Astrocyte (in vitro differentiated cells and primary cell): ENCODE data around the gene ABCA6. TPM values are rescaled to one million over a fixed set of nuclear protein-coding genes. Genes with fewer than 3 reads are reported as not detected.

ENCODE experiments used
- DNase-seq: peaks from one replicate; pipeline ENCODE4 v3.0.0-alpha.2; 2010; ENCODE audit warnings: low read depth
- FAIRE-seq: peaks from 2 replicates; lab custom pipeline; 2011; peaks lifted over from hg19 to GRCh38; lab: Jason Lieb, UNC
- H2AFZ ChIP-seq: 2 replicates; pipeline ENCODE4 v1.6.0; 2012; ENCODE audit warnings: low read depth, low read length, inconsistent platforms
- H3K27ac ChIP-seq: 2 replicates; pipeline ENCODE4 v1.5.1; 2011; ENCODE audit warnings: low read depth, low read length, inconsistent platforms
- H3K27me3 ChIP-seq: 2 replicates; pipeline ENCODE4 v1.6.0; 2011; ENCODE audit warnings: low read length, inconsistent platforms; ENCODE audit not compliant: insufficient read depth
- H3K36me3 ChIP-seq: 2 replicates; pipeline ENCODE4 v1.5.1; 2011; ENCODE audit warnings: low read length, inconsistent platforms; ENCODE audit not compliant: insufficient read depth
- H3K4me1 ChIP-seq: 2 replicates; pipeline ENCODE4 v1.5.1; 2011; ENCODE audit warnings: low read length, inconsistent platforms; ENCODE audit not compliant: insufficient read depth
- H3K4me2 ChIP-seq: 2 replicates; pipeline ENCODE4 v1.6.0; 2012; ENCODE audit warnings: low read length, inconsistent platforms
- H3K4me3 ChIP-seq: 2 replicates; pipeline ENCODE4 v1.5.1; 2011; ENCODE audit warnings: low read depth, mild to moderate bottlenecking, low read length, inconsistent platforms; ENCODE audit not compliant: insufficient read depth
- H3K79me2 ChIP-seq: 2 replicates; pipeline ENCODE4 v1.6.0; 2012; ENCODE audit warnings: mild to moderate bottlenecking, low read length, inconsistent platforms; ENCODE audit not compliant: insufficient read depth
- H3K9ac ChIP-seq: 2 replicates; pipeline ENCODE4 v1.6.0; 2012; ENCODE audit warnings: mild to moderate bottlenecking, low read length, inconsistent platforms
- H3K9me3 ChIP-seq: 2 replicates; pipeline ENCODE4 v1.5.1; 2012; ENCODE audit warnings: low read depth, mild to moderate bottlenecking, low read length, inconsistent platforms; ENCODE audit not compliant: insufficient read depth
- H4K20me1 ChIP-seq: 2 replicates; pipeline ENCODE4 v1.6.0; 2012; ENCODE audit warnings: low read length, inconsistent platforms; ENCODE audit not compliant: insufficient read depth
- H3K27ac Mint-ChIP-seq: one replicate; pipeline ENCODE4 v1.8.0; 2021; ENCODE audit warnings: mild to moderate bottlenecking, mixed read lengths; ENCODE audit not compliant: unreplicated experiment
- H3K27me3 Mint-ChIP-seq: one replicate; pipeline ENCODE4 v1.8.0; 2021; ENCODE audit warnings: low read depth, mixed read lengths; ENCODE audit not compliant: unreplicated experiment
- H3K36me3 Mint-ChIP-seq: one replicate; pipeline ENCODE4 v1.8.0; 2021; ENCODE audit warnings: low read depth, mixed read lengths; ENCODE audit not compliant: unreplicated experiment
- H3K4me1 Mint-ChIP-seq: one replicate; pipeline ENCODE4 v1.8.0; 2021; ENCODE audit warnings: low read depth, mixed read lengths; ENCODE audit not compliant: unreplicated experiment
- H3K4me3 Mint-ChIP-seq: one replicate; pipeline ENCODE4 v1.8.0; 2021; ENCODE audit warnings: mild to moderate bottlenecking, moderate library complexity, mixed read lengths; ENCODE audit not compliant: unreplicated experiment
- H3K9me3 Mint-ChIP-seq: one replicate; pipeline ENCODE4 v1.8.0; 2021; ENCODE audit warnings: mild to moderate bottlenecking, mixed read lengths; ENCODE audit not compliant: unreplicated experiment
- CTCF ChIP-seq: IDR thresholded peaks from 2 replicates; pipeline ENCODE4 v1.5.1; 2011; ENCODE audit warnings: low read depth, mild to moderate bottlenecking, inconsistent platforms, low read length, moderate library complexity; ENCODE audit not compliant: insufficient read depth
- EZH2 ChIP-seq: IDR thresholded peaks from 2 replicates; pipeline ENCODE4 v1.6.1; 2012; ENCODE audit warnings: mild to moderate bottlenecking, low read length, inconsistent platforms; ENCODE audit not compliant: insufficient read depth
- total RNA-seq: library from RNA; stranded (reverse); gene quantifications from 2 replicates; pipeline ENCODE4 v1.2.1, GENCODE V29; 2021

Gene ABCA6
- total RNA-seq, 1 donor from 2014 or later = not detected

- no peak overlapping the region for H3K9ac ChIP-seq
- FAIRE-seq = no peak
Measured at GRCh38 chr17:69134112-69134511, 7.6 kb downstream of the ABCA6 start.

GRCh38 chr17:69130627-69131296 is 10.9 kb downstream of the ABCA6 start:
- no peak overlapping the region for H3K4me2 ChIP-seq
- Mint-ChIP-seq H3K36me3 (no peaks in the 10 kb centered on the region), H3K27ac (no peak overlapping the region), H3K9me3 (no peaks in the 10 kb centered on the region), H3K4me3 (no peak overlapping the region), H3K27me3 (no peaks in the 10 kb centered on the region), H3K4me1 (no peaks in the 10 kb centered on the region)
- H2AFZ ChIP-seq = no peak overlapping the region
- H3K27me3 ChIP-seq = no peaks in the 10 kb centered on the region
- TF ChIP-seq EZH2 (no peak), CTCF (no peak)
- no peaks in the 10 kb centered on the region for H3K4me1 ChIP-seq
- FAIRE-seq (no peak), DNase-seq (no peak)
- no peaks in the 10 kb centered on the region for H3K79me2 ChIP-seq
- H3K4me3 ChIP-seq = no peak overlapping the region
- H3K36me3 ChIP-seq = no peaks in the 10 kb centered on the region
- no peak overlapping the region for H3K9ac ChIP-seq
- no peaks in the 10 kb centered on the region for H4K20me1 ChIP-seq
- no peak overlapping the region for H3K27ac ChIP-seq
- no peaks in the 10 kb centered on the region for H3K9me3 ChIP-seq

More at GRCh38 chr17:69134112-69134511, 7.6 kb downstream of the ABCA6 start:
- DNase-seq = no peak
- no peak overlapping the region for H3K4me3 ChIP-seq
- TF ChIP-seq CTCF (no peak), EZH2 (no peak)
- no peaks in the 10 kb centered on the region for H3K9me3 ChIP-seq
- no peaks in the 10 kb centered on the region for H3K27me3 ChIP-seq
- H3K27ac Mint-ChIP-seq = no peak overlapping the region
- H3K79me2 ChIP-seq = no peaks in the 10 kb centered on the region
- H3K4me1 ChIP-seq = no peaks in the 10 kb centered on the region
- no peak overlapping the region for H3K4me2 ChIP-seq
- no peaks in the 10 kb centered on the region for H4K20me1 ChIP-seq
- H3K4me1 Mint-ChIP-seq = no peaks in the 10 kb centered on the region
- H3K36me3 ChIP-seq = no peaks in the 10 kb centered on the region
- H3K4me3 Mint-ChIP-seq = no peak overlapping the region
- no peaks in the 10 kb centered on the region for H3K27me3 Mint-ChIP-seq
- H3K27ac ChIP-seq = no peak overlapping the region
- no peaks in the 10 kb centered on the region for H3K9me3 Mint-ChIP-seq
- no peak overlapping the region for H2AFZ ChIP-seq
- no peaks in the 10 kb centered on the region for H3K36me3 Mint-ChIP-seq

DNA sequence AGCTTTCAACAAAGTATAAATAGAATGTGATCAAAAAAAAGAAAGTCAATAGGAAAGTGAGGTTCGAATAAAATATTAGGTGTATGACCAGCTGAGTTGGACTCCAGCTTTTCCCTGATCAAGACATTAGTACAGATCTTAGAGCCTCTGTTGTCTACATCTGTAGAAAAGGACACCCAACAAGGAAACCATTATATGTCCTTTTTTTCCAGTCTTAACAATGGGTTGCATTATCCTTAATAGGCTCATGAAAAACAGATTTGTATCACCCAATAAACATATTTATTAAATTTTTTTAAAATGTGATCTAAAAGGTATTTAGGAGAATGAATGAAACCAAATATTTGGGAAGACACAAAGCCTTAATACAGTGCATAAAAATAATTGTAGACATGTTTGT is 18.1 kb downstream of the ABCA6 start:
- H3K9me3 Mint-ChIP-seq = no peaks in the 10 kb centered on the region
- H3K27ac Mint-ChIP-seq = no peak overlapping the region
- no peaks in the 10 kb centered on the region for H3K36me3 Mint-ChIP-seq
- H3K27me3 ChIP-seq = no peaks in the 10 kb centered on the region
- no peak for TF ChIP-seq EZH2
- no peak for TF ChIP-seq CTCF
- no peak for DNase-seq
- H3K4me1 ChIP-seq = no peaks in the 10 kb centered on the region
- H3K4me3 Mint-ChIP-seq = no peak overlapping the region
- no peak overlapping the region for H3K27ac ChIP-seq
- H3K9me3 ChIP-seq = no peaks in the 10 kb centered on the region
- no peak overlapping the region for H2AFZ ChIP-seq
- FAIRE-seq = no peak
- no peak overlapping the region for H3K4me3 ChIP-seq
- no peaks in the 10 kb centered on the region for H3K79me2 ChIP-seq
- no peak overlapping the region for H3K4me2 ChIP-seq
- H3K36me3 ChIP-seq = no peaks in the 10 kb centered on the region
- no peaks in the 10 kb centered on the region for H3K4me1 Mint-ChIP-seq
- no peak overlapping the region for H3K9ac ChIP-seq
- H4K20me1 ChIP-seq = no peaks in the 10 kb centered on the region
- H3K27me3 Mint-ChIP-seq = no peaks in the 10 kb centered on the region
